HepG2 (cell line): Measurements from ENCODE around the gene COL9A3. TPM values are rescaled to one million over a fixed set of nuclear protein-coding genes. Genes with fewer than 3 reads are reported as not detected.

Experiments used
- ATAC-seq: fragments of 200-7000 bp; cut with Tn5 transposase; 3 replicates; pipeline ENCODE4 v1.9.1; 2020; ENCODE audit warnings: mild to moderate bottlenecking, moderate library complexity
- BruUV-seq: library from RNA; stranded (reverse); fragments of 400-500 nt; replicated peaks from 2 replicates; lab custom pipeline; 2021; lab: Mats Ljungman, UMichigan
- CTCF ChIA-PET: fragments of 300-600 bp; formaldehyde crosslinking; extraction: SDS; loops from one replicate; lab custom pipeline; 2021; ENCODE audit warnings: low total read pairs, inconsistent platforms, low intra/inter-chr PET ratio; lab: Yijun Ruan, JAX
- POLR2A ChIA-PET: fragments of 350-600 bp; sonication (Branson Sonifier 250); formaldehyde crosslinking; loops from one replicate; lab custom pipeline; 2020; ENCODE audit warnings: antibody characterized with exemption, inconsistent platforms; lab: Yijun Ruan, JAX
- DNase-seq: peaks from one replicate; pipeline ENCODE4 v3.0.0-alpha.2; 2015; ENCODE audit warnings: low spot score
- FAIRE-seq: peaks from 3 replicates; lab custom pipeline; 2011; peaks lifted over from hg19 to GRCh38; lab: Jason Lieb, UNC
- H2AFZ ChIP-seq: one replicate; pipeline ENCODE4 v1.6.1; 2011; ENCODE audit warnings: low read length, inconsistent platforms
- H3K27ac ChIP-seq: fragments of 300-600 bp; 3 replicates; pipeline ENCODE4 v1.8.0; 2011; ENCODE audit warnings: mixed run types, mild to moderate bottlenecking, mixed read lengths, low read length, inconsistent platforms; ENCODE audit not compliant: insufficient read depth; ENCODE audit errors: extremely low read length
- H3K27me3 ChIP-seq, 2 experiments: fragments of 200-600 bp in 1 of 2; 2 replicates in 1 of 2; 3 replicates in 1 of 2; pipeline versions ENCODE4 v1.6.0 to v1.8.0; 2011; ENCODE audit warnings: low read length in 2 of 2, mild to moderate bottlenecking in 2 of 2, moderate library complexity in 2 of 2, inconsistent platforms in 1 of 2; ENCODE audit not compliant: insufficient read depth in 2 of 2, control insufficient read depth in 1 of 2
- H3K36me3 ChIP-seq, 2 experiments: fragments of 200-600 bp in 1 of 2; replicated peaks in 1 of 2; 2 replicates in 1 of 2; 3 replicates in 1 of 2; pipeline versions ENCODE4 v1.5.1 to v1.8.0; 2011; ENCODE audit warnings: low read length in 2 of 2, inconsistent platforms in 1 of 2; ENCODE audit not compliant: insufficient read depth in 2 of 2, control insufficient read depth in 1 of 2
- H3K4me1 ChIP-seq: 2 replicates; pipeline ENCODE4 v1.5.1; 2012; ENCODE audit warnings: low read length, inconsistent platforms; ENCODE audit not compliant: insufficient read depth
- H3K4me2 ChIP-seq: 2 replicates; pipeline ENCODE4 v1.6.0; 2011; ENCODE audit warnings: low read depth, low read length, inconsistent platforms
- H3K4me3 ChIP-seq, 3 experiments: fragments of 200-600 bp in 1 of 3; sonication (generic), shearing (Covaris generic) in 1 of 3; replicated peaks in 1 of 3; 2 replicates each; pipeline ENCODE4 v1.5.1; 2011 to 2016; ENCODE audit warnings: low read length in 3 of 3, inconsistent platforms in 2 of 3, low read depth in 2 of 3, mild to moderate bottlenecking in 2 of 3, control low read depth in 1 of 3, mixed read lengths in 1 of 3; ENCODE audit not compliant: insufficient read depth in 1 of 3
- H3K79me2 ChIP-seq: one replicate; pipeline ENCODE4 v1.6.1; 2011; ENCODE audit warnings: low read length, inconsistent platforms; ENCODE audit not compliant: insufficient read depth
- H3K9ac ChIP-seq: 2 replicates; pipeline ENCODE4 v1.6.0; 2011; ENCODE audit warnings: mild to moderate bottlenecking, low read depth, low read length, inconsistent platforms; ENCODE audit not compliant: insufficient read depth
- H3K9me3 ChIP-seq: 2 replicates; pipeline ENCODE4 v1.5.1; 2012; ENCODE audit warnings: mild to moderate bottlenecking, low read length
- H4K20me1 ChIP-seq: 2 replicates; pipeline ENCODE4 v1.6.0; 2011; ENCODE audit warnings: inconsistent platforms, mild to moderate bottlenecking, low read length, moderate library complexity; ENCODE audit not compliant: insufficient read depth
- CTCF ChIP-seq: sonication (generic); formaldehyde crosslinking; IDR thresholded peaks from 2 replicates; pipeline ENCODE4 v1.5.0; 2020; ENCODE audit warnings: mild to moderate bottlenecking, missing genetic modification reagents, moderate library complexity
- FOXP4 ChIP-seq: sonication (generic); formaldehyde crosslinking; IDR thresholded peaks from 2 replicates; pipeline ENCODE4 v1.4.0; 2020; ENCODE audit warnings: missing genetic modification reagents
- PPARG ChIP-seq: conservative IDR thresholded peaks from 2 replicates; pipeline ENCODE4 v1.6.1; 2016; ENCODE audit warnings: missing biosample characterization, missing genetic modification reagents
- SALL1 ChIP-seq: sonication (generic); formaldehyde crosslinking; IDR thresholded peaks from 2 replicates; pipeline ENCODE4 v1.8.0; 2022; ENCODE audit warnings: mild to moderate bottlenecking, missing genetic modification reagents
- SOX13 ChIP-seq, 3 experiments: fragments of 450-650 bp in 1 of 3; sonication (generic) in 1 of 3; formaldehyde crosslinking in 1 of 3; IDR thresholded peaks in 2 of 3; conservative IDR thresholded peaks in 1 of 3; 2 replicates each; pipeline versions ENCODE4 v1.5.0 to v1.6.1; 2016 to 2020; ENCODE audit warnings: antibody characterized with exemption in 1 of 3, mild to moderate bottlenecking in 1 of 3, missing compliant biosample characterization in 1 of 3, missing genetic modification reagents in 1 of 3, moderate library complexity in 1 of 3
- TAF15 ChIP-seq: fragments of 200-400 bp; formaldehyde crosslinking; IDR thresholded peaks from one replicate; pipeline ENCODE4 v1.6.1; 2018; ENCODE audit warnings: mild to moderate bottlenecking, low read depth, low read length; ENCODE audit not compliant: poor library complexity, severe bottlenecking
- ZBTB25 ChIP-seq: IDR thresholded peaks from 2 replicates; pipeline ENCODE4 v1.6.1; 2018; ENCODE audit warnings: missing genetic modification reagents
- ZNF350 ChIP-seq: sonication (generic); formaldehyde crosslinking; IDR thresholded peaks from 2 replicates; pipeline ENCODE4 v1.4.0; 2020; ENCODE audit warnings: mild to moderate bottlenecking, low read depth, missing genetic modification reagents, borderline replicate concordance
- ZNF503 ChIP-seq: sonication (generic); formaldehyde crosslinking; IDR thresholded peaks from 2 replicates; pipeline ENCODE4 v1.4.0; 2020; ENCODE audit warnings: missing genetic modification reagents
- ZNF552 ChIP-seq: sonication (generic); formaldehyde crosslinking; IDR thresholded peaks from 2 replicates; pipeline ENCODE4 v1.9.0; 2022; ENCODE audit warnings: missing genetic modification reagents, mild to moderate bottlenecking, borderline replicate concordance
- ZNF619 ChIP-seq: sonication (generic); formaldehyde crosslinking; IDR thresholded peaks from 2 replicates; pipeline ENCODE4 v1.4.0; 2020; ENCODE audit warnings: mild to moderate bottlenecking, missing genetic modification reagents
- WGBS: methylation state at CpG from one replicate; pipeline ENCODE4 v1.1.6; 2017; ENCODE audit warnings: low lambda C conversion rate; 5-methylcytosine and 5-hydroxymethylcytosine counted together
- in situ Hi-C: cut with HindIII; loops from 2 replicates; pipeline ENCODE4 v1.10.0; 2017; ENCODE audit warnings: low pct_unique_long_range_greater_than_20kb; ENCODE audit not compliant: extremely low pct_ligation_motif_present
- intact Hi-C: fragments of 100-400 bp; cut with micrococcal nuclease; formaldehyde crosslinking; loops from one replicate; pipeline ENCODE4 v1.10.0; 2022; ENCODE audit not compliant: unreplicated experiment
- polyA plus RNA-seq, 8 experiments: library from polyadenylated mRNA; depleted of rRNA in 3 of 8; stranded (reverse) in 7 of 8; unstranded in 1 of 8; fragments of >200 nt; fragmentation: Illumina TruSeq in 4 of 8; extraction: Trizol in 4 of 8; gene quantifications; 2 replicates each; pipeline versions ENCODE4 v1.2.1 to v1.2.3, GENCODE V29; 2011 to 2016; ENCODE audit warnings: low read depth in 4 of 8, missing spikeins in 1 of 8, mixed read lengths in 1 of 8; ENCODE audit not compliant: insufficient read depth in 1 of 8
- total RNA-seq, 5 experiments: library from RNA; depleted of rRNA; stranded (reverse); fragments of >200 nt; fragmentation: Illumina TruSeq; extraction: Trizol; gene quantifications; 2 replicates each; pipeline ENCODE4 v1.2.3, GENCODE V29; 2016; ENCODE audit warnings: low read depth in 1 of 5

Gene COL9A3
- total and polyA plus RNA-seq, 2 of the 13 experiments (the other 11 are each of a cell fraction or from before 2014, with no cell fraction given), result 155 to 204 TPM

- no peak for TF ChIP-seq ZBTB25 (CRISPR knock-in tag)
Observed at GRCh38 chr20:62795023-62795761, 21.7 kb upstream of the COL9A3 start (continued).

GRCh38 chr20:62796699-62797491 is 20.0 kb upstream of the COL9A3 start:
- Histone ChIP-seq H3K36me3 (peaks cover 27 to 36% of the 10 kb centered on the region in 2 experiments), H4K20me1 (peaks cover 5% of the 10 kb centered on the region; the same call in 1 of the 2 replicates), H3K27me3 (peaks cover 1 to 15% of the 10 kb centered on the region in 2 experiments; a peak in 3 of 5 replicates), H3K9me3 (no peaks in the 10 kb centered on the region), H3K4me2 (peak overlapping the region; percentile 99), H3K79me2 (peaks cover 8% of the 10 kb centered on the region), H3K4me3 (peak overlapping the region; percentile 62 to 84 (median 79); a peak in 5 of 6 replicates), H3K4me1 (peaks cover 36% of the 10 kb centered on the region), H2AFZ (no peak overlapping the region), H3K9ac (peak overlapping the region; percentile 84), H3K27ac (peak overlapping the region; percentile 52)
- ChIA-PET POLR2A (interaction anchor here (0.6 to 4.2 kb wide), 7 partner anchors 9 to 385 kb away, joined by 3 to 110 read pairs (median 12); partner anchors contain the start of genes COL9A3 and OGFR), CTCF (no interaction called here)
- FAIRE-seq (no peak), DNase-seq (no peak), ATAC-seq (no peak)
- intact Hi-C loops (loop anchor here (10.0 kb wide), 1 partner anchor 422 kb away; no protein-coding TSS in a partner anchor), in situ Hi-C loops (loop anchor here (25.0 kb wide), 1 partner anchor 285 kb away; no protein-coding TSS in a partner anchor)
- TSS peak; percentile 21 for BruUV-seq
- WGBS, result 43% methylated on average over 25 of the region's 53 CpGs
- TF ChIP-seq SALL1 (CRISPR knock-in tag), result 0 out of 2 replicates have a peak, but pooled peaks have one; percentile 45
- 0 out of 2 replicates have a peak, but pooled peaks have one; percentile 48 for TF ChIP-seq ZNF619 (CRISPR knock-in tag)
- no peak for TF ChIP-seq SOX13 (IDR thresholded peaks at IDR 0.05)
- TF ChIP-seq SOX13 (CRISPR knock-in tag; conservative IDR thresholded peaks at IDR 0.05 in 1 of 2, IDR thresholded peaks at IDR 0.05 in 1 of 2), result no peak
- no peak for TF ChIP-seq ZNF503 (CRISPR knock-in tag)
- no peak for TF ChIP-seq ZNF552
- TF ChIP-seq FOXP4 (CRISPR knock-in tag), result no peak
- no peak for TF ChIP-seq PPARG (CRISPR knock-in tag)
- TF ChIP-seq ZNF350 (CRISPR knock-in tag), result no peak
- TF ChIP-seq CTCF (CRISPR knock-in tag), result no peak
- TF ChIP-seq TAF15, result peak; percentile 78
